GM11168 (cell line): ENCODE data around the gene SMC3.
"Not testable (repeated sequence)": the region's sequence is repeated elsewhere in the genome, so short reads cannot be mapped to it uniquely, and the experiment has no call there.

Experiments
- in situ Hi-C: fragments of 300-500 bp; cut with MboI; formaldehyde crosslinking; loops from one replicate; pipeline ENCODE4 v1.12.0; 2022; ENCODE audit warnings: low sequenced_read_pairs; ENCODE audit not compliant: unreplicated experiment

Gene SMC3

GRCh38 chr10:110616493-110617033 lies 49.1 kb downstream of the SMC3 start:
- in situ Hi-C loops = loop anchor here (25.0 kb wide), 1 partner anchor 271 kb away; no protein-coding TSS in a partner anchor

DNA sequence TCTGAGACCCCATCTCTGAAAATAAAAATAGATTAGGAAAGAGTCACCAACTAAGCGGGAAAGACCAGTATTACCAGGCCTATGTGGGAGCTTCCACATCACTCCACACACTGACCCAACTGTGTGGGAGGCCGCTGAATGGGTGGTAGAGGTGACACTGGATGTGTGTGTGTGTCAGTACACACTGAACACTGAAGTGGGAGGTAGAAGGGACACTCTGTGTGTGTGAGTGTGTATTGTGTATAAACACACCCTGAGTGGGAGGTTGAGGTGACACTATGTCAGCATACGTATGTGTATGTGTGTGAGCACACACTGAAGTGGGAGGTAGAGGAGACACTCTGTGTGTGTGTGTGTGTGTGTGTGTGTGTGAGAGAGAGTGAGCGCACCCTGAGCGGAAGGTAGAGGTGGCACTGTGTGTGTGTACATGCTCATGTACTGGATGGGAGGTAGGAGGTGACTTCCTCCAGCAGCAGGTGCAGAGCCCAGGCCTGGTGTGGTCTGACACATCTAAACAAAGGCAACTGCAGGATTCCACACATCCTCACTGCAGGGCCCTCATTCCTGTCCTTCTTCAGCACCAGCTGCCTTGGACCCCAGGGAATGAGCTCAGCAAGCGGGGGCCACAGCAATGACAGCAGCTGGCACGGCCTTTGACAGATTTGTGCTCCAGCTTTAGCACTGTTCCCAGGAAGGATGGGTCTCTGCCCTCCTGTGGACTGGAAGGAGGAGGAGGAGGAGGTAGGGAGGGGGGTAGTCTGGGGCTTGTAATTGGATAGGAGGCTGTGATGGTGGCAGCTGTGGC lies 50.1 kb downstream of the SMC3 start:
- in situ Hi-C loops = loop anchor here (25.0 kb wide), 1 partner anchor 270 kb away; no protein-coding TSS in a partner anchor

DNA sequence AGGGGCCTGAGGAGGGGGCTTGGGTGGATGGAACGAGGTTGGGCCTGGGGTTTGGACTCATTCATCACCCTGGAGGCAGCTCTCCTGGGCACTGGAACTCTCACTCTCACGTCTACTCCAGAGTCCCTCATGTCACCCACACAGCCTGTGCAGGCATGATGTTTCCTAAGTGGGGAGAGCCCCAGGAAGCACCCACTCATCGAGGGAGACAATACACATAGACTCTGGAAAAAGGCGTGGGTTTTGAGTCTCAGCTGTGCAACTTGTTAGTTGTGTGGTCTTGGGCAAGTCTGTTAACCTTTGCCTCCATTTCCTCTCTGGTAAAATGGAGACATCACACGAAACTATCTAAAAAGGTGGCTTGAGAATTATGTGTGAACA lies 50.7 kb downstream of the SMC3 start:
- in situ Hi-C loops = loop anchor here (25.0 kb wide), 1 partner anchor 269 kb away; no protein-coding TSS in a partner anchor

DNA sequence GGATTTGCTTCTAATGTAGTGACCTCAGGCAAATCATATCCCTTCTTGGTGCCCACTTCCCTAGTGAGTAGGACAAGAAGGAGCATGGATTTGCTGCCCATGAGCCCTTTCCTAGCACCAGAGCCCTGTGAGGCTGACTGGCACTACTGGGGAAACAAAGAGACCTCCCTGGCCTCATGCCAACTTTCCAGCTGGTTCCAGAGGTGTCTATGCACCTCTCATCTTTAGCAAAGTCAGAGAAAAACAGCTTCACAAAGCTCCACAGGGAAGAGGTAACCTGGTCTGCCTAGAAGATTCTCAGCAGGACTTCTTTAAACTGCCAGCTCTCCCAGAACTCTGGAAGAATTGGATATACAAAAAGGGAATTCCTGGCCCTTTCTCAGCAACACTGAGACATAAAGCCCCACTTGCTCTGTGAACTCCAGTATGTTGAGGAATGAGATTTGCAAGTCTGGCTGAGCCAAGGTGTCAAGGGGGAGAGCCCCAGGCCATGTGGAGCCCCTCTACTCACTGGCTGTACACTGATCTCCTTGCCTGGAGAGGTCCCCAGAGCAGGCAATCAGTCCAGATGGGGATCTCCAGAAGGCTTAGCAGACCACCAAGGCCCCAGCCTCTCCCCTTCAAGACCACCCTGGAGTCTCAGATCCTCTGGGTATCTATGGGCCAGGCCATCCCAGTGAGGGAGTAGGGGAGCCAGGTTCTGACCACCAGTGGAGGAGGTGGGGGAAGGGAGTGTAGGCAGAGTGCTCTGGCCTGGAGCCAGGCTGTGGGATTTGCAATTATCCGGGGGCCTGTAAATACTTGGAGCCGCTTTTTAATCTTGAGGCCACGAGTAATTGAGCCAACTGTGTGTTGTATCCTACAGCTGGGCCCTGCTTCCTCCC lies 52.3 kb downstream of the SMC3 start:
- in situ Hi-C loops = loop anchor here (25.0 kb wide), 1 partner anchor 268 kb away; no protein-coding TSS in a partner anchor

- in situ Hi-C loops = loop anchor here (25.0 kb wide), 1 partner anchor 267 kb away; no protein-coding TSS in a partner anchor
Observed at GRCh38 chr10:110620398-110620719, 52.9 kb downstream of the SMC3 start.

GRCh38 chr10:110623316-110623715 lies 55.8 kb downstream of the SMC3 start:
- in situ Hi-C loops = loop anchor here (25.0 kb wide), 1 partner anchor 264 kb away; no protein-coding TSS in a partner anchor

GRCh38 chr10:110625356-110625894 lies 57.9 kb downstream of the SMC3 start:
- in situ Hi-C loops = no loop called here

DNA sequence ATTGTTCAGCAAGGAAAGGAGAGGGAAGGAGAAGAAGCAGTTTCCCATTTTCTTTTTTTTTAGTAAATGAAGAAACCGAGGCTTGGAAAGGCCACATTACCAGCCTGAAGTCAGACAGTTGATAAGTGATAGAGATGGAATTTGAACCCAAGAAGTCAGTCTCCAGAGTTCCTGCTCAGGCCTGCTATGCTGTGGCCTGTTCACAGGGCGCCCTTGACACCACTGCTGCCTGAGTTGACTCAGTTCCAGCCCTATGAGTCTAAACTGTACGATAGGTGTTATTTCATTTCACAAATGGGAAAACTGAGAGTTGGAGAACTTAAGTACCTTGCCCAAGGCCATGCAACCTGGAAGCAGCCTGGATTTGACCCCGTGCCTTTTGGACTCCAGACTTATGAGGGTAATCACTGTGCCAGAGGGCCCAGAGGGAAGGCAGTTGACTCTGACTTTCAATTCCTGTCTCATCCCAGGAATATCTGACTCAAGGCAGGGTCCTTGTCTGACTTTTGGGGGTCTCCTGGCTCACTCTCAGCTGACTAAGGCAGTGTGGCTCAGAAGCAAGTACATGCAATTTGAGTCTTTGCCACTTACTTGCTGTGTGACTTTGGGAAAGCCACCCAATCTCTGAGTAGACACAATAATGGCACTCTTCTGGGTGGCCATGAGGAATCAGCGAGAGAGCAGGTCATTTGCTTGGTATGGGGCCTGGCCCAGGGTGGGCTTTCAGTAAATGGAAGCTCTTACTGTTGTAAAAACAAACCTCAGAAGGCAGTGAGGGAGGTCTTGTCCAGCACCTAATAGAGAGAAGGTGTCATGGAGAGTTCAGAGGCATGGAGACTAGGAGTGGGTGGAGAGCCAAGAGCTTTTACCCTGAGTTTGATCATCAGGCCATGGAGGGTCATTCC lies 58.7 kb downstream of the SMC3 start:
- in situ Hi-C loops = no loop called here

GRCh38 chr10:110628161-110628560 lies 60.7 kb downstream of the SMC3 start:
- in situ Hi-C loops = no loop called here

DNA sequence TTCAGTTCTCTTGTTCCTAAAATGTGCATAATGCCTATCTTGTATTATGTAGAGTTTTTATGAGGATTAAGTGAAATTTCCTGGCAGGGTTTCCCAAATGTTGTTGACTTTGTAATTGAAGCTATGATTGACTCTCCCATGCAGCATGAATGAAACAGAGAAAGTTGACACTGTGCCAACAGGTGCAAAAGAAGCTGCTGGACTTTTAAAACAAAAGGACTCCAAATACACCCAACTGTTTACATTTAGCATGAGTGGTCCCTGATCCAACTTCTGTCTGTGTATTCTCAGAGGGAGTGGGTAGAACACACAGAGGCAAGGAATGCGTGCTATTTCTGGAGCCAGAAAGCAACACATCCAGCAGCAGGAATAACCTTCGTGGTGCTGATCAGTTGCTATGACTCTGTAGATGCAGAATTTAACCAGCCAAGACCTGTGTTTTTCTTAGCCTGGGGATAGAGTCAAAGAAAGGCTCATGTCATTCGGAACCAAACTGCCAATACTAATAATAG lies 62.2 kb downstream of the SMC3 start:
- in situ Hi-C loops = no loop called here

- in situ Hi-C loops = no loop called here
Observed at GRCh38 chr10:110631934-110632333, 64.4 kb downstream of the SMC3 start.

DNA sequence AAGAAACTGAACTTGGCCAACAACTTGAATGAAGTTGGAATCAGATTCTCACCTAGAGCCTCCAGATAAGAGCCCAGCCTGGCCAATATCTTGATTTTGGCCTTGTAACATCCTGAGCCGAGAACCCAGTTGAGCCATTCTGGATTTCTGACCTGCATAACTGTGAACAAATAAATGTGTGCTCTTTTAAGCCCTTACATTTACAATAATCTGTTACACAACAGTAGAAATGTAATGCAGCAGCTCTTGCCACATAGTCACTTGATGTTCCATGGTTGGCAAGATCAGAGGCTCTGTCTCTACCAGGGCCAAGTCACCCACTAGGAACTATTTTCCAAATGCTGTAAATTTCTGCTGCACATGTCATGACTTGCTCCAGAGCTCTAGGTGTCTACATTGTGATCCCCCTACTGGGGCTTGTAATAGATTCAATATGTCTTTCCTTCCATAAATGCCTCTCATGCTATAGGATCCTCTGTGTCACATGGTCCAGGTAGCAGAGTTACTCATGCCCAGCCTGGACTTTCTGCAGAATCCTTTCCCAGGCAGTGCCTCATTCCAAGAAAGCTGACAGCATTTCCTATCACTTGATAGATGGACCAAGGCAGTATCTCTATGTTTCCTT lies 65.2 kb downstream of the SMC3 start:
- in situ Hi-C loops = no loop called here

GRCh38 chr10:110634527-110635209 lies 67.2 kb downstream of the SMC3 start:
- in situ Hi-C loops = no loop called here

DNA sequence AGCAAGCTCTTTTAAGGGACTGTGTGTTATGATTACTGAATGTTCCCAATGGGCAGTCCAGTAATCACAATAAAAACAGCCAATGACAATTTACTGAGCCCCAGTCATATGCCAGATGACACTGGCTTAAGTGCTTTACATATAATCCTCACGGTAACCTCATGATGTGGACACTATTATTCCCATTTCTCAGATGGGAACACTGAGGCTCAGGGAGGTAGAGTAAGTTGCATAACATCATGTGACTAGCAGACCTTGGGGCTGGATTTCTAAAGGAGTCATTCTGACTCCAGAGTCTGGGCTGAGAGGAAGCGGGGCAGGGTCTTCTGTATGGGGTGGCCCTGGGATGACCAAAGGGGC lies 69.1 kb downstream of the SMC3 start:
- in situ Hi-C loops = no loop called here

- in situ Hi-C loops = no loop called here
Observed at GRCh38 chr10:110636932-110637557, 69.5 kb downstream of the SMC3 start.

DNA sequence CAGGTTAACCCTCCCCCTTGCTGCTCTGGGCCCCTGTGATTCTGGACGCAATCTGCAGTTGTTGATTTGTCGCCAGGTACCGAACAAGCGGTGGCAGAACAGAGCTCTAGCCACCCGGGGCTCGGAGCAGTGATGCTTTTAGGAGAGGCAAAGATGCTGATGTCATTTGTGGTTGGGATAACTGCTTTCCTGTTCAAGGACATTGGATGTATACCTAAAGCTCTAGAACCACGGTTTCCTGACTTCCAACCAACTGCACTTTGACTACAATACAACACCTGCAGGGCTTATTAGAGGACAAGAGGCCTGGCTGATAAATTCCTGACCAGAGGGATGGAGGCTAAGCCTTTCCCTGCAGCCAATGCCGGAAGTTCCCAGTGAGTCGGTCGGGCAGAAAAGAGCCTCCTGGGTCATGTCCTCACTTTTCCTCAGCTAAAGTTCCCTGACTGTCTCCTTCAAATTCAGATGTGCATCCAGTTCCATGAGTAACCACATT lies 70.1 kb downstream of the SMC3 start:
- in situ Hi-C loops = no loop called here

DNA sequence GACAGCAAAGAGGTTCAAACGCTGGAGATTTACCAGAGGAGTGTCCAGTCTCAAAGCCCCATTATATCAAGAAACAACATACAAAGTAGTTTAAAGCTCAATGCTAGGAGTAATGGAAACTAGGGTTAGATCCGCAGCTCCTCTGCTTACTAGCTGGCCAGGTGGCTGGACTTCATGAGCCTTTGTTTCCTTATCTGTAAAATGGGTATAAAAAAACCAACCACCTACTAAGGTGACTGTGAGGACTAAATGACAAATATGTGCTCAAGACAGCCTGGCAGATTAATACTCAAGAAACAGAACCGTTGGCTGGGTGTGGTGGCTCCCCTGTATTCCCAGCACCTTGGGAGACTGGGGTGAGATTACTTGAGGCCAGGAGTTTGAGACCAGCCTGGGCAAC lies 70.8 kb downstream of the SMC3 start:
- in situ Hi-C loops = no loop called here

DNA sequence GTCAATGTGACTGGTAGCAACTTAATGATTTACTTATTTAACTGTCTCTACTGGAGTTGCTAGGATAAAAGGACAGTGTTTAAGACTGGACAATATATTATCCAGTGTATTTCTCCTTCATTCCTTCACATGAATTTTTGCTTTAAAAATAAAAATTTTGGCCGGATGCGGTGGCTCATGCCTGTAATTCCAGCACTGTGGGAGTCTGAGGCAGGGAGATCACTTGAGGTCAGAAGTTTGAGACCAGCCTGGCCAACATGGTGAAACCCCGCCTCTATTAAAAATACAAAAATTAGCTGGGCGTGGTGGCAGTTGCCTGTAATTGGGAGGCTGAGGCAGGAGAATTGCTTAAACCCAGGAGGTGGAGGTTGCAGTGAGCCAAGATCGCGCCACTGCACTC lies 71.6 kb downstream of the SMC3 start:
- in situ Hi-C loops = not testable (repeated sequence)
